ENCODE data around the gene FERMT2. TPM values are rescaled to one million over a fixed set of nuclear protein-coding genes. Genes with fewer than 3 reads are reported as not detected.

The FERMT2 gene
- total and polyA plus RNA-seq, 12 donors = 22.8 to 53.8 (median 40.1) TPM

- 64 to 77% (median 67%) methylated on average over 3 of the region's 3 CpGs for WGBS, 4 donors
- H3K4me1 ChIP-seq (replicated peaks in 1 of 2) = peaks cover 0 to 20% of the 10 kb centered on the region in 2 donors
Measured at GRCh38 chr14:52906141-52906601, 44.7 kb downstream of the FERMT2 start.

GRCh38 chr14:52902971-52903619 lies 47.8 kb downstream of the FERMT2 start:
- WGBS, 4 donors = 36 to 50% (median 42%) methylated on average over 2 of the region's 2 CpGs
- peak in 5 of 7 donors; percentile 23 to 31 (median 29) for DNase-seq
- no peaks in the 10 kb centered on the region for H3K36me3 ChIP-seq (replicated peaks in 1 of 2)
- H3K27ac ChIP-seq = no peak overlapping the region
- intact Hi-C loops (cut with DNase I) = no loop called here
- no peaks in the 10 kb centered on the region for H3K27me3 ChIP-seq
- TF ChIP-seq CTCF (IDR thresholded peaks at IDR 0.05) = no peak
- TF ChIP-seq POLR2A (IDR thresholded peaks at IDR 0.05) = no peak
- peaks cover 0 to 20% of the 10 kb centered on the region in 2 donors for H3K4me1 ChIP-seq (replicated peaks in 1 of 2)
- H3K9me3 ChIP-seq (replicated peaks in 1 of 3) = no peaks in the 10 kb centered on the region
- no peak overlapping the region for H3K4me3 ChIP-seq

More at GRCh38 chr14:52906141-52906601, 44.7 kb downstream of the FERMT2 start:
- Histone ChIP-seq H3K36me3 (replicated peaks in 1 of 2) (no peaks in the 10 kb centered on the region), H3K27ac (no peak overlapping the region), H3K9me3 (replicated peaks in 1 of 3) (no peaks in the 10 kb centered on the region), H3K27me3 (no peaks in the 10 kb centered on the region), H3K4me3 (no peak overlapping the region)
- intact Hi-C loops (cut with DNase I) = no loop called here
- TF ChIP-seq POLR2A (IDR thresholded peaks at IDR 0.05) (no peak), CTCF (IDR thresholded peaks at IDR 0.05) (no peak)
- no peak for DNase-seq

GRCh38 chr14:52901357-52901980 lies 49.4 kb downstream of the FERMT2 start:
- no peaks in the 10 kb centered on the region for H3K27me3 ChIP-seq
- TF ChIP-seq POLR2A (IDR thresholded peaks at IDR 0.05) (no peak), CTCF (IDR thresholded peaks at IDR 0.05) (no peak)
- peaks cover 0 to 18% of the 10 kb centered on the region in 2 donors for H3K4me1 ChIP-seq (replicated peaks in 1 of 2)
- no peaks in the 10 kb centered on the region for H3K36me3 ChIP-seq (replicated peaks in 1 of 2)
- WGBS, 4 donors = 59 to 65% (median 63%) methylated on average over 4 of the region's 4 CpGs
- H3K9me3 ChIP-seq (replicated peaks in 1 of 3) = no peaks in the 10 kb centered on the region
- intact Hi-C loops (cut with DNase I) = no loop called here
- DNase-seq = no peak
- no peak overlapping the region for H3K4me3 ChIP-seq
- H3K27ac ChIP-seq = no peak overlapping the region

GRCh38 chr14:52900731-52901130 lies 50.1 kb downstream of the FERMT2 start:
- Histone ChIP-seq H3K27me3 (no peaks in the 10 kb centered on the region), H3K9me3 (replicated peaks in 1 of 3) (no peaks in the 10 kb centered on the region), H3K4me1 (replicated peaks in 1 of 2) (peaks cover 0 to 11% of the 10 kb centered on the region in 2 donors), H3K36me3 (replicated peaks in 1 of 2) (no peaks in the 10 kb centered on the region), H3K27ac (no peak overlapping the region), H3K4me3 (no peak overlapping the region)
- intact Hi-C loops (cut with DNase I) = no loop called here
- WGBS, 4 donors = 84 to 87% (median 85%) methylated on average over 8 of the region's 8 CpGs
- TF ChIP-seq CTCF (IDR thresholded peaks at IDR 0.05) (no peak), POLR2A (IDR thresholded peaks at IDR 0.05) (no peak)
- no peak for DNase-seq
